Osteocyte (in vitro differentiated cells): ENCODE measurements around the gene EVC2. TPM values are rescaled to one million over a fixed set of nuclear protein-coding genes. Genes with fewer than 3 reads are reported as not detected.

Experiments used
- DNase-seq: peaks from one replicate; pipeline ENCODE4 v3.0.0; 2021; ENCODE audit warnings: mixed read lengths; ENCODE audit not compliant: unreplicated experiment; ENCODE audit errors: extremely low spot score
- H3K27ac Mint-ChIP-seq: one replicate; pipeline ENCODE4 v1.8.0; 2021; ENCODE audit warnings: mild to moderate bottlenecking, mixed read lengths; ENCODE audit not compliant: unreplicated experiment
- H3K27me3 Mint-ChIP-seq: one replicate; pipeline ENCODE4 v1.8.0; 2021; ENCODE audit warnings: mixed read lengths; ENCODE audit not compliant: unreplicated experiment
- H3K36me3 Mint-ChIP-seq: one replicate; pipeline ENCODE4 v1.8.0; 2021; ENCODE audit warnings: mixed read lengths; ENCODE audit not compliant: unreplicated experiment
- H3K4me1 Mint-ChIP-seq: one replicate; pipeline ENCODE4 v1.8.0; 2021; ENCODE audit warnings: mixed read lengths; ENCODE audit not compliant: unreplicated experiment
- H3K4me3 Mint-ChIP-seq: one replicate; pipeline ENCODE4 v1.8.0; 2021; ENCODE audit warnings: mild to moderate bottlenecking, moderate library complexity, mixed read lengths; ENCODE audit not compliant: unreplicated experiment
- H3K9me3 Mint-ChIP-seq: one replicate; pipeline ENCODE4 v1.8.0; 2021; ENCODE audit warnings: mixed read lengths; ENCODE audit not compliant: unreplicated experiment
- total RNA-seq: library from RNA; stranded (reverse); gene quantifications from 2 replicates; pipeline ENCODE4 v1.2.1, GENCODE V29; 2021
- TF ChIP-seq, protein P1 (sequence below): fragments of 200-600 bp; sonication (generic); IDR thresholded peaks from 2 replicates; pipeline ENCODE4 v1.5.0; 2021; ENCODE audit warnings: antibody characterized with exemption, mild to moderate bottlenecking, moderate library complexity

The EVC2 gene
- total RNA-seq, 1 donor from 2014 or later = 3.1 TPM

DNA sequence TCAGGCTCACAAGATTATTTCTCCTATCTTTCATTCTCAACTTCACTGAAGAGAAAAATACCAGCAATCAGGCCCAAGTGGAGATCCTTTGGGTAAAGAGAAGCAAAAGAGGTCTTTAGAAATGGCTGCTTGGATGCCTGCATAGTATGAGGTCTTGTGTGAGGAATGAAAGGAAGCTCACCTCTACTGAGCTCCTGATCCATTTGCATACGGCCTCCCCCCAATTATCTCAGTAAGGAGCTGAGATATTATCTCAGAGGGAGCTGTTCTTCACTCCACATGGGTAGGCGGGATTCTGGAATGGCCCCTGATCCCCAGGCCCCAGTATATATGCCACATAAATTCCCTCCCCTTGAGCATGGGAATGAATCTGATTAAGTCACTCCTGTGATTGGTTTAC, 75.8 kb downstream of the EVC2 start:
- peaks cover 4% of the 10 kb centered on the region for H3K36me3 Mint-ChIP-seq
- H3K9me3 Mint-ChIP-seq = no peaks in the 10 kb centered on the region
- no peaks in the 10 kb centered on the region for H3K27me3 Mint-ChIP-seq
- TF ChIP-seq, protein P1, sequence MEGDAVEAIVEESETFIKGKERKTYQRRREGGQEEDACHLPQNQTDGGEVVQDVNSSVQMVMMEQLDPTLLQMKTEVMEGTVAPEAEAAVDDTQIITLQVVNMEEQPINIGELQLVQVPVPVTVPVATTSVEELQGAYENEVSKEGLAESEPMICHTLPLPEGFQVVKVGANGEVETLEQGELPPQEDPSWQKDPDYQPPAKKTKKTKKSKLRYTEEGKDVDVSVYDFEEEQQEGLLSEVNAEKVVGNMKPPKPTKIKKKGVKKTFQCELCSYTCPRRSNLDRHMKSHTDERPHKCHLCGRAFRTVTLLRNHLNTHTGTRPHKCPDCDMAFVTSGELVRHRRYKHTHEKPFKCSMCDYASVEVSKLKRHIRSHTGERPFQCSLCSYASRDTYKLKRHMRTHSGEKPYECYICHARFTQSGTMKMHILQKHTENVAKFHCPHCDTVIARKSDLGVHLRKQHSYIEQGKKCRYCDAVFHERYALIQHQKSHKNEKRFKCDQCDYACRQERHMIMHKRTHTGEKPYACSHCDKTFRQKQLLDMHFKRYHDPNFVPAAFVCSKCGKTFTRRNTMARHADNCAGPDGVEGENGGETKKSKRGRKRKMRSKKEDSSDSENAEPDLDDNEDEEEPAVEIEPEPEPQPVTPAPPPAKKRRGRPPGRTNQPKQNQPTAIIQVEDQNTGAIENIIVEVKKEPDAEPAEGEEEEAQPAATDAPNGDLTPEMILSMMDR = no peak
- DNase-seq = no peak
- H3K27ac Mint-ChIP-seq = no peak overlapping the region
- H3K4me3 Mint-ChIP-seq = no peak overlapping the region
- H3K4me1 Mint-ChIP-seq = peaks cover 29% of the 10 kb centered on the region

DNA sequence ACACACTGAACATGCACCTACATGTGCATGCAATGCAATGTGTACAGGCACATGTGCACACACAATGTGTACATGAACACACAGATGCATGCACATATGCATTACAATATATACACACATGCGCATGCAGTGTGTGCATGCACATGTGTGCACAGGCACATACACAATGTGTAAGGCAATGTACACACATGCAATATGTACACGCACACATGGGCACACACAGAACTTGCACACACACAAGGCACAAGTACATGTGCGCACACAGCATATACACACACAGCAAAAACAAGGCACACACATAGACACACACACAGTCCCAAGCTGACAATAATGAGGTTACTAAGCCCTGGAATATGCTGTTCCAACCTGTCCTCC, 76.3 kb downstream of the EVC2 start:
- Mint-ChIP-seq H3K27ac (no peak overlapping the region), H3K4me1 (peaks cover 25% of the 10 kb centered on the region), H3K36me3 (peaks cover 4% of the 10 kb centered on the region), H3K9me3 (no peaks in the 10 kb centered on the region), H3K4me3 (no peak overlapping the region), H3K27me3 (no peaks in the 10 kb centered on the region)
- TF ChIP-seq, protein P1 = no peak
- DNase-seq = no peak

DNA sequence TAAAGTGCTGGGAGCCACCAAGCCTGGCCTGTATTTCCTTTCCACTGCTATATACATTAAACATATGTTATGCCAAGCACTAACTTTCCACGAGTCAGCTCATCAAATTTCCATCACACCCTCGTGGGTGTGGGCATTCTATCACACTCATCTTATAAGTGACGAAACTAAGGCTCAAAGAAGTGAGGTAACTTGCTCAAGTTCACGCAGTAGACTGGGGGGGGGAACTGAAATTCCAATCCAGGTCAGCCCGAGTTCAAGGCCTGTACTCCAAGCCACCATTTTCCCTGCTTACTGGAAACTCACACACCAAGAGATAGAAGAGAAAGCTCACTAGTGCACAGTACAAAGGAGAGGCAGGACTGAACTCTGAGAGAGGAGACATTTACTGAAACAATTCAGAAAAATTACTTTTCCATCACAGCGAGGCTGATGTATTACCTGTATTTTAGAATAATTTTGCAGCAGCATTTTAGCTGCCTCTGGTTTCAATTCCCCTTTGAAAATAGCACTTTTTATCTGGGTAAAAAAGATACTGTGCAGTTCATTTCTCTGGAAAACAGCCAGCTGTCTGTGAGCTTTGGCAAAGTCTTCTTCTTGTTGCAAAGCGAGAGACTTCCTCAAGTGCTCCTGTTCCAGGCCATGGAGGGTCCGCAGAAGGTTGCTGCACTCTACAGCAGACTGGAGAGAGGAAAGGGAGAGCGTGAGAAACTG, 76.8 kb downstream of the EVC2 start:
- TF ChIP-seq, protein P1 = no peak
- Mint-ChIP-seq H3K4me1 (peaks cover 20% of the 10 kb centered on the region), H3K27ac (no peak overlapping the region), H3K9me3 (no peaks in the 10 kb centered on the region), H3K4me3 (no peak overlapping the region), H3K36me3 (peaks cover 4% of the 10 kb centered on the region), H3K27me3 (no peaks in the 10 kb centered on the region)
- no peak for DNase-seq

DNA sequence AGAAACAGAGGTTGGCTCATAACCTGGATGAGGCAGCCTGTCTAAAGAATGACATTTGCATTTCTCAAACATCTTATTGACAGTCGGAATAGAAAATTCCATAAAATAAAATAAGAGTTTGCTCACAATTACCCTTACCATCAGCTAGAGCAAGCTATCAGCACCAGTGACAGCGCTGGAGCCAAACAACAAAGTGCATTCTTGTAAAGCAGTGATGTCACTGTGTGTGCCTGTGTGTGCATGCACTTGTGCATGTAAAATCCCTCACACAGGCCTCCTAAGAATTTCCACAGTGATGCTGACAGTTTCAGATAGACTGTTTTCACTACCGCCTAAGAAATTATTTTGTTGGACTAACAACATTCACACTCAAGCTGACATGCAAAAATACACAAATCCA, 77.6 kb downstream of the EVC2 start:
- no peak for DNase-seq
- H3K4me1 Mint-ChIP-seq = peaks cover 12% of the 10 kb centered on the region
- peaks cover 6% of the 10 kb centered on the region for H3K36me3 Mint-ChIP-seq
- TF ChIP-seq, protein P1 = no peak
- H3K27ac Mint-ChIP-seq = no peak overlapping the region
- no peaks in the 10 kb centered on the region for H3K27me3 Mint-ChIP-seq
- no peak overlapping the region for H3K4me3 Mint-ChIP-seq
- H3K9me3 Mint-ChIP-seq = no peaks in the 10 kb centered on the region

DNA sequence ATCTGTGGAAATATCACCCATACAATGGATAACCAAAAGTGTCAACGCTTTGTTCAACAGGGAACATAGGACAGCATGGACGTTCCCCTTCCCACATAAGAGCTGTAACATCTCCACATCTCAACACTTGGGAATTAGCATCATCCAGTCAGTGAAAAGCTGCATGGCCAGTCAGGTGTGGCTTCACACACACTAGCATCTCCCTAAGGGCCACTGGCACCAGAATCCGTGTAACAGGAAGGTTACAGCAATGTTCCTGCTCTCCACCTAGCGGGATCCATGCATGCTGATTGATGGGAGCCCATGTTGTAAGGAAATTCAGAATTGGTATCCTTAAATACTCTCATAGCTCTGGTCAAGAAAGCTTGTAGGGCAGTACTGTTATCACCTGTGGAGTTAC, 78.8 kb downstream of the EVC2 start:
- Mint-ChIP-seq H3K27ac (no peak overlapping the region), H3K36me3 (peaks cover 8% of the 10 kb centered on the region), H3K9me3 (no peaks in the 10 kb centered on the region), H3K4me1 (peaks cover 2% of the 10 kb centered on the region), H3K4me3 (no peak overlapping the region), H3K27me3 (no peaks in the 10 kb centered on the region)
- TF ChIP-seq, protein P1 = no peak
- DNase-seq = no peak
